GM12891 (cell line): ENCODE results near the gene DPH1.

Experiments used
- POLR2A ChIP-seq: IDR thresholded peaks from 2 replicates; pipeline ENCODE4 v1.6.1; 2011; ENCODE audit warnings: low read depth, low read length, control low read depth
- POLR2AphosphoS5 ChIP-seq: IDR thresholded peaks from 2 replicates; pipeline ENCODE4 v1.6.1; 2011; ENCODE audit warnings: low read depth, low read length, control low read depth
- POU2F2 ChIP-seq: IDR thresholded peaks from 2 replicates; pipeline ENCODE4 v1.6.1; 2011; ENCODE audit warnings: low read depth, mild to moderate bottlenecking, control low read depth, low read length, moderate library complexity
- SPI1 ChIP-seq: IDR thresholded peaks from 2 replicates; pipeline ENCODE4 v1.6.1; 2011; ENCODE audit warnings: low read depth, low read length, control low read depth
- TAF1 ChIP-seq: IDR thresholded peaks from 2 replicates; pipeline ENCODE4 v1.6.1; 2011; ENCODE audit warnings: low read depth, low read length, control low read depth

DNA sequence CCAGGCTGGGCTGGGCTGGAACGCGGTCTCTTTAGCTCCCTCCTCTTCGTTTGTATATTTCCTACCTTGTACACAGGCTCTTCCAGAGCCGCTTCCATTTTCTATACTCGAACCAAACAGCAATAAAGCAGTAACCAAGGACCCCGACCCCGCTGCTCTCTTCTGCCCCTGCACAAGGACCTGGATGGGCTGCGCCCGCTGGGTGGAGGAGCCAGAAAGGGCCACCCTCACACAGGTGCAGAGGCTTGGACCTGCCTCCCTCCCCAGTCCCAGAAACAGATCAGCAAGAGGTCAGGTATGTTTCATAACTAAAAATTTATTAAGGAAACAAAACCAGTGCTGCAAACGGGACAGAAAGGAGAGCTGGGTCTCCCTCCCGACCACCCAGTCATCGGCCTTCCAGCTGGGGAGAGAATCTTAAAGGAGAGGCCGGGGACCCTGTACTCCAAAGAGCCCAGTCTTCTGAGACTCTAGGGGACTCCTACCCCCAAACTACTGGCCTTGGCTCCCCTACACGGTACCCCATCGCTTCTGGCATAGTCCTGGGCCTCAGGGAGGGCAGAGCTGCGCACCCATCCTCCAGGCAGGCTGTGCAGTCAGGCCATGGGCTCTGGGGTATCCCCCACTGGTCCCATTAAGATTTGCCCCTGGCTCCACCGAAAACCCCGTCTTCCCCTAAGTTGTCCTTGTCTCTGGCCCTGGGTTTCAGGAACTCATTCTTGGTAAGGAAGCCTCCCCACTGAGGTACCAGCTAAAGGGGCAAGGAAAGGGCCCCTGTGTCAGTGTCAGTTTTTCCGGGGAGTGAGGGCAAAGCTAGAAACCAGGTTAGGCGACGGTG is 29.8 kb downstream of the DPH1 start:
- no peak for TF ChIP-seq TAF1
- no peak; the same call in none of the 2 replicates for TF ChIP-seq POLR2AphosphoS5
- TF ChIP-seq POLR2A: no peak; the same call in none of the 2 replicates
- no peak for TF ChIP-seq SPI1
- no peak for TF ChIP-seq POU2F2
